Neural progenitor cell (in vitro differentiated cells): ENCODE measurements around the gene MBD2. TPM values are rescaled to one million over a fixed set of nuclear protein-coding genes. Genes with fewer than 3 reads are reported as not detected.

Experiments used
- DNase-seq: peaks from one replicate; pipeline ENCODE4 v3.0.0-alpha.2; 2016; ENCODE audit warnings: low spot score
- H2AFZ ChIP-seq: fragments of 200-600 bp; sonication (generic); replicated peaks from 2 replicates; pipeline ENCODE4 v1.6.1; 2016; ENCODE audit warnings: antibody characterized with exemption
- H3F3A ChIP-seq: fragments of 200-600 bp; sonication (generic); 2 replicates; pipeline ENCODE4 v1.6.1; 2016; ENCODE audit warnings: antibody characterized with exemption, low read depth
- H3K27ac ChIP-seq: fragments of 200-600 bp; sonication (generic); 2 replicates; pipeline ENCODE4 v1.5.1; 2016; ENCODE audit warnings: mild to moderate bottlenecking
- H3K27me3 ChIP-seq: fragments of 200-600 bp; sonication (generic); 2 replicates; pipeline ENCODE4 v1.6.1; 2016; ENCODE audit warnings: mild to moderate bottlenecking, moderate library complexity
- H3K36me3 ChIP-seq: fragments of 200-600 bp; sonication (generic); 2 replicates; pipeline ENCODE4 v1.5.1; 2016
- H3K4me1 ChIP-seq: fragments of 200-600 bp; sonication (generic); 2 replicates; pipeline ENCODE4 v1.6.1; 2016; ENCODE audit warnings: mixed run types
- H3K4me2 ChIP-seq: fragments of 200-600 bp; sonication (generic); 2 replicates; pipeline ENCODE4 v1.6.1; 2016
- H3K4me3 ChIP-seq: fragments of 200-600 bp; sonication (generic); 2 replicates; pipeline ENCODE4 v1.5.1; 2016
- H3K79me2 ChIP-seq: fragments of 200-600 bp; sonication (generic); 2 replicates; pipeline ENCODE4 v1.6.1; 2016; ENCODE audit warnings: low read depth
- H3K9ac ChIP-seq: fragments of 200-600 bp; sonication (generic); 2 replicates; pipeline ENCODE4 v1.6.1; 2016
- H3K9me3 ChIP-seq: fragments of 200-600 bp; sonication (generic); 2 replicates; pipeline ENCODE4 v1.5.1; 2016; ENCODE audit warnings: low read depth
- H4K20me1 ChIP-seq: fragments of 200-600 bp; sonication (generic); 2 replicates; pipeline ENCODE4 v1.6.1; 2016; ENCODE audit warnings: low read depth
- H3K27ac Mint-ChIP-seq: 3 replicates; pipeline ENCODE4 v1.8.0; 2021; ENCODE audit warnings: mixed read lengths
- H3K27me3 Mint-ChIP-seq: 2 replicates; pipeline ENCODE4 v1.8.0; 2022; ENCODE audit warnings: low read depth, mild to moderate bottlenecking, inconsistent platforms, moderate library complexity, mixed read lengths; ENCODE audit not compliant: insufficient read depth
- H3K36me3 Mint-ChIP-seq: 3 replicates; pipeline ENCODE4 v1.8.0; 2021; ENCODE audit warnings: mixed read lengths
- H3K4me1 Mint-ChIP-seq: 3 replicates; pipeline ENCODE4 v1.8.0; 2021; ENCODE audit warnings: mixed read lengths
- H3K4me3 Mint-ChIP-seq: 3 replicates; pipeline ENCODE4 v1.8.0; 2021; ENCODE audit warnings: mild to moderate bottlenecking, moderate library complexity, mixed read lengths
- H3K9me3 Mint-ChIP-seq: 3 replicates; pipeline ENCODE4 v1.8.0; 2020; ENCODE audit warnings: mixed read lengths
- EZH2 ChIP-seq: fragments of 200-600 bp; sonication (generic); IDR thresholded peaks from 2 replicates; pipeline ENCODE4 v1.6.1; 2017; ENCODE audit warnings: antibody characterized with exemption, mild to moderate bottlenecking, moderate library complexity
- EZH2phosphoT487 ChIP-seq: fragments of 200-600 bp; sonication (generic); IDR thresholded peaks from 2 replicates; pipeline ENCODE4 v1.6.1; 2017; ENCODE audit warnings: antibody characterized with exemption
- total RNA-seq: library from RNA; depleted of rRNA; stranded (reverse); fragments of >200 nt; gene quantifications from 2 replicates; pipeline ENCODE4 v1.2.3, GENCODE V29; 2015; ENCODE audit warnings: low replicate concordance
- TF ChIP-seq, protein P1 (sequence below): fragments of 200-600 bp; sonication (generic); IDR thresholded peaks from 2 replicates; pipeline ENCODE4 v1.5.1; 2017; ENCODE audit warnings: antibody characterized with exemption, mild to moderate bottlenecking

The MBD2 gene, protein sequence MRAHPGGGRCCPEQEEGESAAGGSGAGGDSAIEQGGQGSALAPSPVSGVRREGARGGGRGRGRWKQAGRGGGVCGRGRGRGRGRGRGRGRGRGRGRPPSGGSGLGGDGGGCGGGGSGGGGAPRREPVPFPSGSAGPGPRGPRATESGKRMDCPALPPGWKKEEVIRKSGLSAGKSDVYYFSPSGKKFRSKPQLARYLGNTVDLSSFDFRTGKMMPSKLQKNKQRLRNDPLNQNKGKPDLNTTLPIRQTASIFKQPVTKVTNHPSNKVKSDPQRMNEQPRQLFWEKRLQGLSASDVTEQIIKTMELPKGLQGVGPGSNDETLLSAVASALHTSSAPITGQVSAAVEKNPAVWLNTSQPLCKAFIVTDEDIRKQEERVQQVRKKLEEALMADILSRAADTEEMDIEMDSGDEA
- total RNA-seq: 36.5 and 42.1 TPM in 2 replicates

DNA sequence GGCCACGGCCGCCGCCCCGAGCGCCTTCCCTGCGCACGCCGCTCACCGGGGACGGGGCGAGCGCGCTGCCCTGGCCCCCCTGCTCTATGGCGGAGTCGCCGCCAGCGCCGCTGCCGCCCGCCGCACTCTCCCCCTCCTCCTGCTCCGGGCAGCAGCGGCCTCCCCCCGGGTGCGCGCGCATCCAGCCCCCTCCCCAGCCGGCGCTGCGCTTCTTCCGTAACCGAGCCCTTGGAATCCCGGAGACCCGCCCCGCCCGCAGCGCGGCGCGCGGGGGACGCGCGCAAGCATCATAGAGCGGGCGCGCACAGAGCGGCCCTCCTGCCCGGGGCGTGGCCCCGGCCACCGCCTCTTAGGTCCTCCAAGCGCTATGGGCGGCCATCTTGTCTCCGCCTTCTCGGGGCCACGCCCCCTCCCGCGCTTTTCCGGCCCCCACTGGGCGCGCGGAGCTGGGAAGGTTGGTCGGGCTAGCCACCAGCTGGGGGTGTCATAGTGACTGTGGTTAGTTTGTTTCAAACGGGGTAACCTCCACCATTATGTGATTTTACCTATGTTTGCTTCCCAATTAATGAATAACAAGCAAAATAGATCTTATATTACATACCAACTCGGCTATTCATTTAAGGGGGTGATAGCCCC is at the start of gene MBD2:
Gene MBD2 (minus strand): TSS at position 291 of the 636 bp plus-strand sequence. CDS start 110 bp downstream, at position 181.
- Mint-ChIP-seq H3K27me3 (peaks cover 2% of the 10 kb centered on the region), H3K36me3 (peaks cover 17% of the 10 kb centered on the region), H3K9me3 (peaks cover 12% of the 10 kb centered on the region), H3K27ac (peak within 1 kb of the TSS; percentile 74), H3K4me1 (peaks cover 22% of the 10 kb centered on the region), H3K4me3 (peak within 1 kb of the TSS; percentile 96)
- Histone ChIP-seq H3K27ac (no peak within 1 kb of the TSS), H3K79me2 (peaks cover 44% of the 10 kb centered on the region), H3K4me3 (peak within 1 kb of the TSS; percentile 86), H3K27me3 (no peaks in the 10 kb centered on the region), H3K4me2 (peak within 1 kb of the TSS; percentile 93), H4K20me1 (peaks cover 30% of the 10 kb centered on the region), H2AFZ (peak within 1 kb of the TSS; percentile 92), H3F3A (peaks cover 12% of the 10 kb centered on the region), H3K36me3 (no peaks in the 10 kb centered on the region), H3K4me1 (peaks cover 40% of the 10 kb centered on the region), H3K9me3 (no peaks in the 10 kb centered on the region), H3K9ac (peak within 1 kb of the TSS; percentile 63)
- TF ChIP-seq EZH2: no peak
- no peak for TF ChIP-seq EZH2phosphoT487
- TF ChIP-seq, protein P1, sequence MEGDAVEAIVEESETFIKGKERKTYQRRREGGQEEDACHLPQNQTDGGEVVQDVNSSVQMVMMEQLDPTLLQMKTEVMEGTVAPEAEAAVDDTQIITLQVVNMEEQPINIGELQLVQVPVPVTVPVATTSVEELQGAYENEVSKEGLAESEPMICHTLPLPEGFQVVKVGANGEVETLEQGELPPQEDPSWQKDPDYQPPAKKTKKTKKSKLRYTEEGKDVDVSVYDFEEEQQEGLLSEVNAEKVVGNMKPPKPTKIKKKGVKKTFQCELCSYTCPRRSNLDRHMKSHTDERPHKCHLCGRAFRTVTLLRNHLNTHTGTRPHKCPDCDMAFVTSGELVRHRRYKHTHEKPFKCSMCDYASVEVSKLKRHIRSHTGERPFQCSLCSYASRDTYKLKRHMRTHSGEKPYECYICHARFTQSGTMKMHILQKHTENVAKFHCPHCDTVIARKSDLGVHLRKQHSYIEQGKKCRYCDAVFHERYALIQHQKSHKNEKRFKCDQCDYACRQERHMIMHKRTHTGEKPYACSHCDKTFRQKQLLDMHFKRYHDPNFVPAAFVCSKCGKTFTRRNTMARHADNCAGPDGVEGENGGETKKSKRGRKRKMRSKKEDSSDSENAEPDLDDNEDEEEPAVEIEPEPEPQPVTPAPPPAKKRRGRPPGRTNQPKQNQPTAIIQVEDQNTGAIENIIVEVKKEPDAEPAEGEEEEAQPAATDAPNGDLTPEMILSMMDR: peak; percentile 36
- DNase-seq: peak; percentile 99

DNA sequence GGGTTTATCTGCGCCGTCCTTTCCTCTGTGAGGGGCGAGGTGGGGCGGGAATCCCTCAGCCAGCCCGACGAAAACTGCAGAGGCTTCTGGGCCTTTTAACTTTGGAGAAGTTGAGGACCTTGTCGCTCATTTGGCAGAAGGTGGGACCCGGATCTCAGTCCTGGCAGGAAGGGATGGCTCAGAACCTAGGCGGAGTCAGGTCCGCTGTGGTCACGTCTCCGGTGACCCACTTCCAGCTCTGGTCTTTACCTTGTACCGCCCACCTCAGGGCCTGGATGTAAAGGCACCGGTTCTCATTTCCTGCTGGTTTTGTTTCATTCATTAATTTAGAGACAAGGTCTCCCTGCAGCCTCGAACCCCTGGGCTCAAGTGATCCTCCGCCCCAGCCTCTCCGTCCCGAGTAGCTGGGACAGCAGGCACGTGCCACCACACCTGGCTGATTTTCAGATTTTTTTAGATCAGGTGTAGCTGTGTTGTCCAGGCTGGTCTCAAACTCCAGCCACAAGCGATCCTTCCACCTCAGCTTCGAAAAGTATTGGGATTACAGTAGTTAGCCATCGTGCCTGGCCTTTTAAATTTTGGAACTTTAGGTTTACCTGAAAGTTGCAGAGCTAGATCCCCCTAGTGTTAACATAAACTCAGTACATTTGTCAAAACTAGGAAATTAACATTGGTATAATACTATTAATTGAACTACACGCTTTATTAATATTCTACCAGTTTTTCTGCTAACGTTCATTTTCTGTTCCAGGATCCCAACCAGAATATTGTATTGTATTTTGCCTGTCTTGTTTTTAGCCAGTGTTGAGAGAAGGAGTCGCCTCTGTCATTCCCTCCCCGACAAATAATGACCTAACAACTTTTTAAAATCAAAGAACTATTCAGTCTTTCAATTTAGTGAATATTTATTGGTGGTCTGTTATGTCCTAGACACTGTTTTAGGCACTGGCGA is 45.7 kb upstream of the MBD2 start:
- Histone ChIP-seq H3K4me3 (peak overlapping the region; percentile 78), H3K27me3 (no peaks in the 10 kb centered on the region), H3F3A (peaks cover 29% of the 10 kb centered on the region), H3K9me3 (no peaks in the 10 kb centered on the region), H3K9ac (peak overlapping the region; percentile 59), H2AFZ (peak overlapping the region; percentile 30), H3K4me1 (peaks cover 22% of the 10 kb centered on the region), H3K27ac (peak overlapping the region; percentile 89), H4K20me1 (peaks cover 3% of the 10 kb centered on the region), H3K36me3 (peaks cover 14% of the 10 kb centered on the region), H3K4me2 (peak overlapping the region; percentile 95), H3K79me2 (peaks cover 57% of the 10 kb centered on the region)
- Mint-ChIP-seq H3K4me3 (peak overlapping the region; percentile 87), H3K4me1 (peaks cover 17% of the 10 kb centered on the region), H3K36me3 (peaks cover 6% of the 10 kb centered on the region), H3K27ac (no peak overlapping the region), H3K27me3 (no peaks in the 10 kb centered on the region), H3K9me3 (no peaks in the 10 kb centered on the region)
- peak; percentile 37 for DNase-seq
- TF ChIP-seq, protein P1: peak; percentile 52
- TF ChIP-seq EZH2: no peak

DNA sequence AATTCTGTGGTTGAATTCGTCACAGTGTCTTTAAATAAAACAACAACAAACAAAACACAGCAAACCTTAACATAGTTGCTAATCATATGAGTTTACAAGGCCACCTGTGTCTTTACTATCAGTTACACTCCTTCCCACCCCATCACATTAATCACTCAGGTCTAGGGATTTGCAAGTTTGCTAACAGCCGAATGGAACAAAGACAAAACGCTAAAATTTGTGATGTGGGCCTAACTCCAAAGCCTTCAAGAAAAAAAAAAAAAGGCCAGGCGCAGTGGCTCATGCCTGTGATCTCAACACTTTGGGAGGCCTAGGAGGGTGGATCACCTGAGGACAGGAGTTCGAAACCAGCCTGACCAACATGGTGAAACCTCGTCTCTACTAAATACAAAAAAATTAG is 44.3 kb upstream of the MBD2 start:
- Mint-ChIP-seq H3K27ac (no peak overlapping the region), H3K27me3 (no peaks in the 10 kb centered on the region), H3K4me3 (peak overlapping the region; percentile 87), H3K9me3 (no peaks in the 10 kb centered on the region), H3K4me1 (peaks cover 17% of the 10 kb centered on the region), H3K36me3 (no peaks in the 10 kb centered on the region)
- Histone ChIP-seq H3K27ac (no peak overlapping the region), H3K9me3 (no peaks in the 10 kb centered on the region), H3K4me1 (peaks cover 22% of the 10 kb centered on the region), H3K36me3 (peaks cover 2% of the 10 kb centered on the region), H3F3A (peaks cover 21% of the 10 kb centered on the region), H3K4me2 (peak overlapping the region; percentile 95), H3K4me3 (peak overlapping the region; percentile 78), H4K20me1 (peaks cover 3% of the 10 kb centered on the region), H2AFZ (peak overlapping the region; percentile 30), H3K79me2 (peaks cover 43% of the 10 kb centered on the region), H3K27me3 (no peaks in the 10 kb centered on the region), H3K9ac (no peak overlapping the region)
- no peak for DNase-seq
- TF ChIP-seq, protein P1: no peak
- TF ChIP-seq EZH2: no peak
